Upper lobe of left lung (tissue), 6 donors: ENCODE data around the gene ZNF708. TPM values are rescaled to one million over a fixed set of nuclear protein-coding genes. Genes with fewer than 3 reads are reported as not detected.
A peak's percentile ranks its signal among the peaks of the same experiment; 100 is the strongest.
"Not testable (repeated sequence)": the region's sequence is repeated elsewhere in the genome, so short reads cannot be mapped to it uniquely, and the experiment has no call there.

Experiments
- ATAC-seq, 2 donors: fragments of 200-7000 bp; cut with Tn5 transposase; one replicate each; pipeline ENCODE4 v1.9.1; 2022; ENCODE audit warnings: mild to moderate bottlenecking in 2 of 2, moderate library complexity in 2 of 2; ENCODE audit not compliant: low FRiP score in 2 of 2
- DNase-seq, 2 donors: peaks; one replicate each; pipeline ENCODE4 v3.0.0-alpha.2; 2019 to 2020
- H3K27ac ChIP-seq, 4 donors: fragments of 200-600 bp; sonication (generic); one replicate each; pipeline ENCODE4 v1.5.1; 2016 to 2019
- H3K27me3 ChIP-seq, 4 donors: fragments of 200-600 bp; sonication (generic); one replicate each; pipeline ENCODE4 v1.5.1; 2017 to 2019
- H3K36me3 ChIP-seq, 4 donors: fragments of 200-600 bp; sonication (generic); one replicate each; pipeline ENCODE4 v1.5.1; 2016 to 2019
- H3K4me1 ChIP-seq, 4 donors: fragments of 200-600 bp; sonication (generic); one replicate each; pipeline ENCODE4 v1.5.1; 2018 to 2019
- H3K4me3 ChIP-seq, 4 donors: fragments of 200-600 bp; sonication (generic); one replicate each; pipeline ENCODE4 v1.5.1; 2017 to 2019; ENCODE audit warnings: mild to moderate bottlenecking in 2 of 4, moderate library complexity in 1 of 4
- H3K9me3 ChIP-seq, 4 donors: fragments of 200-600 bp; sonication (generic); one replicate each; pipeline ENCODE4 v1.5.1; 2018 to 2019
- CTCF ChIP-seq, 6 experiments: fragments of 450-650 bp in 4 of 6; fragments of 200-600 bp in 2 of 6; sonication (generic) in 2 of 6; IDR thresholded peaks; one replicate each; pipeline ENCODE4 v1.5.1; 2016 to 2019; ENCODE audit warnings: antibody characterized with exemption in 6 of 6
- EP300 ChIP-seq, 4 donors: sonication (generic); formaldehyde crosslinking; IDR thresholded peaks; one replicate each; pipeline ENCODE4 v1.5.1; 2017; ENCODE audit warnings: antibody characterized with exemption in 4 of 4, control low read depth in 2 of 4
- POLR2A ChIP-seq, 4 donors: fragments of 450-650 bp; IDR thresholded peaks; one replicate each; pipeline ENCODE4 v1.5.1; 2016 to 2017; ENCODE audit warnings: antibody characterized with exemption in 4 of 4, mild to moderate bottlenecking in 2 of 4
- POLR2AphosphoS5 ChIP-seq, 2 donors: sonication (generic); formaldehyde crosslinking; IDR thresholded peaks; one replicate each; pipeline ENCODE4 v1.5.1; 2017; ENCODE audit warnings: antibody characterized with exemption in 2 of 2
- WGBS, 2 donors: methylation state at CpG; one replicate each; pipeline ENCODE4 v1.1.5; 2017 to 2018; 5-methylcytosine and 5-hydroxymethylcytosine counted together
- total RNA-seq, 6 donors: library from RNA; depleted of rRNA in 4 of 6; stranded (reverse); fragments of >200 nt in 4 of 6; gene quantifications; one replicate each; pipeline versions ENCODE4 v1.1.0 to v1.2.1, GENCODE V29; 2016 to 2021
- donor health status: DM: no; HTN: no; CAD: no; lungs with moderate emphysema.
- donor health status: DM: no; HTN: yes; CAD: no; lungs with severe emphysema.

Gene ZNF708
- total RNA-seq, 6 donors from 2014 or later: 8.1 to 39.8 (median 12.6) TPM

GRCh38 chr19:21260164-21260847 is 68.9 kb downstream of the ZNF708 start:
- DNase-seq: peak in 1 of 2 donors; percentile 72
- peaks cover 0 to 31% (median 8%) of the 10 kb centered on the region in 4 donors for H3K9me3 ChIP-seq
- TF ChIP-seq POLR2A (IDR thresholded peaks at IDR 0.05) (no peak), CTCF (IDR thresholded peaks at IDR 0.05) (no peak), POLR2AphosphoS5 (IDR thresholded peaks at IDR 0.05) (no peak), EP300 (IDR thresholded peaks at IDR 0.05) (no peak)
- 78 to 88% methylated on average over 15 to 29 of the region's 36 CpGs for WGBS, 2 donors
- no peak for ATAC-seq
- H3K4me3 ChIP-seq: no peak overlapping the region
- H3K36me3 ChIP-seq: no peaks in the 10 kb centered on the region
- no peak overlapping the region for H3K27ac ChIP-seq
- no peaks in the 10 kb centered on the region for H3K4me1 ChIP-seq
- no peaks in the 10 kb centered on the region for H3K27me3 ChIP-seq

DNA sequence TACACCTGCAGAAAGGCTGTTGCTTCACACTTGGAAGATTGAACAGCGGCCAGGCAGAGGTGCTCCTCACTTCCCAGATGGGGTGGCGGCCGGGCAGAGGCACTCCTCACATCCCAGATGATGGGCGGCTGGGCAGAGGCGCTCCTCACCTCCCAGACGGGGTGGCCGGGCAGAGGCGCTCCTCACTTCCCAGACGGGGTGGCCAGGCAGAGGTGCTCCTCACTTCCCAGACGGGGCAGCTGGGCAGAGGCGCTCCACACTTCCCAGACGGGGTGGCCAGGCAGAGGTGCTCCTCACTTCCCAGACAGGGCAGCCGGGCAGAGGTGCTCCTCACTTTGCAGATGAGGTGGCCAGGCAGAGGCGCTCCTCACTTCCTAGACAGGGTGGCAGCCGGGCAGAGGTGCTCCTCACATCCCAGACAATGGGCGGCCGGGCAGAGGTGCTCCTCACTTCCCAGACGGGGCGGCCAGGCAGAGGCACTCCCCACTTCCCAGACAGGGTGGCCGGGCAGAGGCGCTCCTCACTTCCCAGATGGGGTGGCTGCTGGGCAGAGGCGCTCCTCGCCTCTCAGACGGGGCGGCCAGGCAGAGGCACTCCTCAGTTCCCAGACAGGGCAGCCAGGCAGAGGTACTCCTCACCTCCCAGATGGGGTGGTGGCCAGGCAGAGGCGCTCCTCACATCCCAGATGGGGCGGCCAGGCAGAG is 69.6 kb downstream of the ZNF708 start:
- WGBS, 2 donors: 80 to 81% methylated on average over 5 to 17 of the region's 27 CpGs
- not testable (repeated sequence) for ATAC-seq, H3K27ac ChIP-seq, H3K4me3 ChIP-seq, H3K27me3 ChIP-seq, H3K4me1 ChIP-seq, H3K36me3 ChIP-seq
- H3K9me3 ChIP-seq: peaks cover 0 to 25% (median 8%) of the 10 kb centered on the region in 4 donors
- DNase-seq: peak in 1 of 2 donors; percentile 62

DNA sequence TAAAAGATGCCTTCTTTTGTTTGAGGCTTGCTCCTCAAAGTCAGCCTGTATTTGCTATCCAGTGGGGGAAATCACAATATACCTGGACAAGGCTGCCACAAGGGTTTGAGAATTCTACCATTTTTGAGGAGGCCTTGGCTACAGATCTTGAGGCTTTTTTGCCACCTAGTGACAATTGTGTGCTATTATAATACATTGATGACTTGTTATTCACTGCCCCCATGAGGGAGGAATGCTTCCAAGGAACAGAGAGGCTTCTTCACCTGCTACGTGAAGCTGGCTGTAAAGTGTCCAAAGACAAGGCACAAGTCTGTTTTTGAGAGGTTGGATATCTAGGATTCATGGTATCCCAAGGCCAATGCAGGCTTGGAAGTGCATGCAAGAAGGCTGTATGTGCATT is 72.5 kb downstream of the ZNF708 start:
- ATAC-seq (no peak), DNase-seq (no peak)
- TF ChIP-seq POLR2A (IDR thresholded peaks at IDR 0.05) (no peak), CTCF (IDR thresholded peaks at IDR 0.05) (peak in 3 of 6 experiments; percentile 27 to 46 (median 45))
- Histone ChIP-seq H3K36me3 (no peaks in the 10 kb centered on the region), H3K27me3 (no peaks in the 10 kb centered on the region), H3K9me3 (peaks cover 0 to 20% (median 8%) of the 10 kb centered on the region in 4 donors), H3K4me1 (no peaks in the 10 kb centered on the region), H3K4me3 (no peak overlapping the region), H3K27ac (no peak overlapping the region)
- WGBS, 2 donors: 42 to 58% methylated on average over 1 of the region's 1 CpG

Other genes starting within 250 kb of the ZNF708 start
- gene ZNF714, start 247.2 kb downstream of the ZNF708 start, total RNA-seq: 10 to 100 TPM in 5 of 6 donors, 1 to 10 TPM in 1; 4.1 to 22.3 (median 11.9) TPM
- gene ZNF431, start 187.4 kb downstream of the ZNF708 start, total RNA-seq: 10 to 100 TPM; 16.6 to 74.1 (median 38.1) TPM
- gene ZNF738, start 29.6 kb upstream of the ZNF708 start, total RNA-seq: 10 to 100 TPM in 1 of 6 donors, 1 to 10 TPM in 5; 4.0 to 27.2 (median 6.8) TPM
- gene ZNF493, start 67.7 kb upstream of the ZNF708 start, total RNA-seq: 10 to 100 TPM; 19.0 to 86.3 (median 29.7) TPM
- gene ZNF429, start 176.2 kb upstream of the ZNF708 start, total RNA-seq: 10 to 100 TPM; 11.8 to 35.2 (median 24.3) TPM